ENCODE measurements around the gene MPHOSPH6. TPM values are rescaled to one million over a fixed set of nuclear protein-coding genes. Genes with fewer than 3 reads are reported as not detected.
A peak's percentile ranks its signal among the peaks of the same experiment; 100 is the strongest.
"Not testable (repeated sequence)": the region's sequence is repeated elsewhere in the genome, so short reads cannot be mapped to it uniquely, and the experiment has no call there.

The MPHOSPH6 gene
- total RNA-seq, 1 donor from 2014 or later, result 24.3 TPM

DNA sequence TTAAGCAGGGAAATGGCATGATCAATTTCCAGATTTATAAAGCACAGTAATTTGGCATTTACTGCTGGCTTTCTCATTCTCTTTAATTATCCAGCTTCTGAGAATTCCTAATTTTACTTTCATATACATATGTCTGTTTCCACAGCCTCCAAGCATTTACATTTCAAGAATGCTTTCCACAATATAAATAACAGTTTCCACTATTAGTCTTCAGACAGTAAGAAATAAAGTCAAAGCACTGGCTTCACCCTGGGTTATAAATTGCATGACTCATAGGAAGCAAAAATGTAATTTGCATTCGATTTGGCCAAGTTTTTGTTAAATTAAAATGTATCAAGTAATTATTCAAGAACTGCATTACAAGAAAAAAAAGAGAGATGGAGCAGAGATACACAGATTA lies 53.5 kb downstream of the MPHOSPH6 start:
- Histone ChIP-seq H3K36me3 (no peaks in the 10 kb centered on the region), H3K4me1 (no peaks in the 10 kb centered on the region), H3K4me3 (no peak overlapping the region), H3K27ac (no peak overlapping the region), H3K9me3 (no peaks in the 10 kb centered on the region), H3K27me3 (no peaks in the 10 kb centered on the region)
- intact Hi-C loops (cut with DNase I), result no loop called here
- TF ChIP-seq, protein P1, sequence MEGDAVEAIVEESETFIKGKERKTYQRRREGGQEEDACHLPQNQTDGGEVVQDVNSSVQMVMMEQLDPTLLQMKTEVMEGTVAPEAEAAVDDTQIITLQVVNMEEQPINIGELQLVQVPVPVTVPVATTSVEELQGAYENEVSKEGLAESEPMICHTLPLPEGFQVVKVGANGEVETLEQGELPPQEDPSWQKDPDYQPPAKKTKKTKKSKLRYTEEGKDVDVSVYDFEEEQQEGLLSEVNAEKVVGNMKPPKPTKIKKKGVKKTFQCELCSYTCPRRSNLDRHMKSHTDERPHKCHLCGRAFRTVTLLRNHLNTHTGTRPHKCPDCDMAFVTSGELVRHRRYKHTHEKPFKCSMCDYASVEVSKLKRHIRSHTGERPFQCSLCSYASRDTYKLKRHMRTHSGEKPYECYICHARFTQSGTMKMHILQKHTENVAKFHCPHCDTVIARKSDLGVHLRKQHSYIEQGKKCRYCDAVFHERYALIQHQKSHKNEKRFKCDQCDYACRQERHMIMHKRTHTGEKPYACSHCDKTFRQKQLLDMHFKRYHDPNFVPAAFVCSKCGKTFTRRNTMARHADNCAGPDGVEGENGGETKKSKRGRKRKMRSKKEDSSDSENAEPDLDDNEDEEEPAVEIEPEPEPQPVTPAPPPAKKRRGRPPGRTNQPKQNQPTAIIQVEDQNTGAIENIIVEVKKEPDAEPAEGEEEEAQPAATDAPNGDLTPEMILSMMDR (IDR thresholded peaks at IDR 0.05), result no peak
- ATAC-seq (no peak), DNase-seq (no peak)

GRCh38 chr16:82113741-82114140 lies 56.3 kb downstream of the MPHOSPH6 start:
- no peak overlapping the region for H3K27ac ChIP-seq

DNA sequence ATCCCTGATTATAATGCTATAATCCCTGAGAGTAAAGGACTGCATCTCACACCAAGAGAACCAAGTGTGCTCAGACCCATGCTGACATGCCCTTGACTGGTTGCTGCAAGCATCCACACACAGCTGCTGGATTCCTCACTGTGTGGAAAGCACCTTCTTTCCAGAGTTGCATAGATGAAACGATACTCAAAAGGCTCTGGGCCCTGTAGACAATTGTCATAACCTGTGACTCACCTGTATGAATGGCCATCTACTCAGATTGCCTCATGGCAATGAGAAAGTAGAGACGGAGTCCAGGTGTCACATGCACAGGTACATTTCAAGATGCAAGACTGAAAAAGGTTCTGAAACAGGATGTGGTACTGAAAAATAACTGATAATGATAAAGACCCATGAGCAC lies 58.1 kb downstream of the MPHOSPH6 start:
- no peak overlapping the region for H3K27ac ChIP-seq
- H3K4me1 ChIP-seq, result no peaks in the 10 kb centered on the region
- DNase-seq (no peak), ATAC-seq (no peak)
- no peaks in the 10 kb centered on the region for H3K36me3 ChIP-seq
- H3K9me3 ChIP-seq, result no peaks in the 10 kb centered on the region
- intact Hi-C loops (cut with DNase I), result no loop called here
- no peak overlapping the region for H3K4me3 ChIP-seq
- H3K27me3 ChIP-seq, result no peaks in the 10 kb centered on the region
- TF ChIP-seq, protein P1 (IDR thresholded peaks at IDR 0.05), result no peak

More at GRCh38 chr16:82113741-82114140, 56.3 kb downstream of the MPHOSPH6 start:
- H3K27me3 ChIP-seq, result no peaks in the 10 kb centered on the region
- intact Hi-C loops (cut with DNase I), result no loop called here
- H3K4me1 ChIP-seq, result no peaks in the 10 kb centered on the region
- TF ChIP-seq, protein P1 (IDR thresholded peaks at IDR 0.05), result no peak
- no peaks in the 10 kb centered on the region for H3K9me3 ChIP-seq
- H3K4me3 ChIP-seq, result no peak overlapping the region
- ATAC-seq (peak; percentile 55), DNase-seq (no peak)
- no peaks in the 10 kb centered on the region for H3K36me3 ChIP-seq

GRCh38 chr16:82109266-82109665 lies 60.8 kb downstream of the MPHOSPH6 start:
- DNase-seq; H3K27ac ChIP-seq; H3K9me3 ChIP-seq; H3K4me1 ChIP-seq; intact Hi-C loops (cut with DNase I); H3K27me3 ChIP-seq; H3K36me3 ChIP-seq; ATAC-seq; H3K4me3 ChIP-seq: not testable (repeated sequence)

DNA sequence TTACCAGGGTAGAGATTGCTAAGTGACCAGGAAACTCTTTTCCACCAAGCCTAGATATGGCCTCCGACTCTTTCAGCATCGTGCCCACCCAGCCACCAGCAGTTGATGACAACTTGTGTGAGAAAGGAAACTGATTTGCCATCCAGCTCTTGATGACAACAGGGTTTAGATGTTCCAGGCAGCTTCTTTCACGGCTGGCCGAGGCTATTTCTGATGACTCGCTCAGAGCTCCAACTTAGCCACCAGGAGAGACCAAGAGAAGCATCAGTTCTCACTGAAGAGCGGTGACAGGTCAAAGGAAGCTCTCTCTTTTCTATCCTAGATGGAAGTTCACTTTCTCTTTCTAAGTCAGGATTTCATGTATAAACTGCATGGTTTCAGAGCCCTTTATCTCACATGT lies 61.2 kb downstream of the MPHOSPH6 start:
- Histone ChIP-seq H3K4me3 (no peak overlapping the region), H3K27me3 (no peaks in the 10 kb centered on the region), H3K9me3 (no peaks in the 10 kb centered on the region), H3K36me3 (no peaks in the 10 kb centered on the region), H3K27ac (no peak overlapping the region), H3K4me1 (no peaks in the 10 kb centered on the region)
- TF ChIP-seq, protein P1 (IDR thresholded peaks at IDR 0.05), result no peak
- ATAC-seq (no peak), DNase-seq (no peak)
- intact Hi-C loops (cut with DNase I), result no loop called here

DNA sequence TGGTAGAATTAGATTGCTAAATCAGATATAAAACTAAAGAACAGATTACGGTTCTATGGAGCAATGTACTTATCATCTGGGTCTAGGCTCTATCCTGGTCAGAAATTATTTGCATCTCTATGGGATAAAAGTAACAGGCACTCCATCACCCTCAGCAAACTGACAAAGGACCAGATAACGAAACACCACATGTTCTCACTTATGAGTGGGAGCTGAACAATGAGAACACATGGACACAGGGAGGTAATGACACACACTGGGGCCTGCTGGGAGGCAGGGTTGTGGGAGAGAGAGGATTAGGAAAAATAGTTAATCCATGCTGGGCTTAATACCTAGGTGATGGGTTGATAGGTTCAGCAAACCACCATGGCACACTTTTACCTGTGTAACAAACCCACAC lies 61.9 kb downstream of the MPHOSPH6 start:
- Histone ChIP-seq H3K27me3 (no peaks in the 10 kb centered on the region), H3K4me1 (no peaks in the 10 kb centered on the region), H3K9me3 (no peaks in the 10 kb centered on the region), H3K36me3 (no peaks in the 10 kb centered on the region), H3K4me3 (no peak overlapping the region), H3K27ac (no peak overlapping the region)
- ATAC-seq, result no peak
- no peak for DNase-seq
- TF ChIP-seq, protein P1 (IDR thresholded peaks at IDR 0.05), result no peak
- intact Hi-C loops (cut with DNase I), result no loop called here

Measured in upper lobe of right lung (tissue), 1 donor.